Stimulated activated CD8-positive, alpha-beta memory T cell treated with anti-CD3 and anti-CD28 coated beads, Interleukin-12 subunit alpha, Interleukin-12 subunit beta, amount 100 ng/mL, for 24 hours (primary cell): ENCODE data around the gene FBXO48.
A peak's percentile ranks its signal among the peaks of the same experiment; 100 is the strongest.
"Not testable (repeated sequence)": the region's sequence is repeated elsewhere in the genome, so short reads cannot be mapped to it uniquely, and the experiment has no call there.

ENCODE experiments used
- DNase-seq: peaks from one replicate; pipeline ENCODE4 v3.0.0-alpha.2; 2020; ENCODE audit errors: extremely low read depth

FBXO48 gene

GRCh38 chr2:68472796-68473414, 5.8 kb upstream of the FBXO48 start:
- no peak for DNase-seq

GRCh38 chr2:68471385-68471784, 4.3 kb upstream of the FBXO48 start:
- DNase-seq: no peak

GRCh38 chr2:68469935-68470334, 2.8 kb upstream of the FBXO48 start:
- DNase-seq: no peak

- no peak for DNase-seq
Measured at GRCh38 chr2:68468801-68469200, 1.7 kb upstream of the FBXO48 start.

GRCh38 chr2:68466778-68467076, 367 bp downstream of the FBXO48 start:
- DNase-seq: no peak

DNA sequence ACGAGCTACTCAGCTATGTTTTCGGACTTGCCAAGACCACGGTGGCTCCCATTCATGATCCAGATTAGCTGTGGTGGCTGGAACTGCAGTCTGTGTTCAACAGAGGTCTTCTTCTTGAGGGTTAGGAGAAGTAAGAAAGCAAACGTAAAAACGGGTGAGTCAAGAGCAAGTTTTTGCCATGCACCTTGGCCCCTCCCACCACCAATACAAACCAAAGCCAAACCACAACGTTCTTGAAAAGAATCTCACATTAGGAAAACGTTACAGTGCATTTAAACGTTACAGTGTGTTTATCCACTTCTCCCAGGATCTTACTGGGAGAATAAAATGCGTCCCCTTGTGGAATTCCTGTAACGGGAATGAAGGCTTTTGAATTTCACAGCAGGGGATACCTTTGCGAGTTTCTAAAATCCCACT, 725 bp downstream of the FBXO48 start:
- peak; percentile 25 for DNase-seq

DNA sequence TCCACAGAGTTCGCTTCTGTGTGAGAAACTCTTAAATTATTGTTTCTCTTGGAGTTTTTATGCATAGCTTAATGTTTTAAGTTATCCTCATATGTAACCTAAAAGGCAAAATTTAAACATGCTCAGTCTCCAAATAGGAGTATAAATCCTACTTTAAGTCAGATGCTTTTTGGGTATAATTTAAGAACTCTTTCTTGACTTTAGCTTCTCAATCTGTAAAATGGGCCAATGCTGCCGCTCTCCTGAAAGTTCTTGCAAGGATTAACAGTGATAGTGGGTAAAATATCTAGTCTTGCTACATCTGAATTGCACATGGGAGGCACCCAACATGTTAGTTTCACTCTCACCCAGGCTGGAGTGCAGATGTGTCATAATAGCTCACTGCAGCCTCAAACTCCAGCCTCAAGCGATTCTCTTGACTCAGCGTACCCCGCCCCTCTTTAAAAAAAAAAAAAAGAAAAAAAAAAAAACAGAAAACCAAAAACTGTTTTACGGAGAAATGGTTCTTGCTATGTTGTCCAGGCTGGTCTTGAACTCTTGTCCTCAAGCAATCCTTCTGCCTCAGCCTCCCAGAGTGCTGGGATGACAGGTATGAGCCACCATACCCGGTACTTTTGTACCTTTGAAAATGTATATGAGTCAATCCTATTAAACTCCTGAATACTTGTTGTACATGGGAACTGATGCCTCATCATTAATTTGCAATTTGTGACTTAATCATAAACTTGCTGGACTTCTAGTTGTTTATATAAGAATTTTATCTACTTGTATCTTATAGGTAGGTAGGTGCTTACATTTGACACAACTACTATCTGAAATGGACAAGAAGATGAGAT, 1.8 kb downstream of the FBXO48 start:
- no peak for DNase-seq

DNA sequence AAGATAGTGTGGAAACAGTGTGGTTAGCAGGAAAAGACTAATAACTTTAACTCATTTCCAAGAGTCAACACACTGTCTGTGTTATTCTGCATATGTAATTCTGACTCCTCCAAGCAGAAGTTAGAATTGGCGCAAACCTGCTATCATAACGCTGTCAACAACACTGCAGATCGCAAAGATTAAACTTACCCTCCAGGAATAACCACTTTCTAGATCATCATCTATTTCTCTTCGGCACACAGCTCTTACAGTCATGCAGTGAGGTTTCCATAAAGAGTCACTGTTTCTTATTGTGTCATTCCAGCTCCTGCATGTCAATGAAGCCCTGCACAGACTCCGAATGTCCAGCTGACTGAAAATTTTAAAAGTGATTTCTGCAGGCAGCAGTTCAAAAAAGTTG, 2.4 kb downstream of the FBXO48 start:
- DNase-seq: no peak

DNA sequence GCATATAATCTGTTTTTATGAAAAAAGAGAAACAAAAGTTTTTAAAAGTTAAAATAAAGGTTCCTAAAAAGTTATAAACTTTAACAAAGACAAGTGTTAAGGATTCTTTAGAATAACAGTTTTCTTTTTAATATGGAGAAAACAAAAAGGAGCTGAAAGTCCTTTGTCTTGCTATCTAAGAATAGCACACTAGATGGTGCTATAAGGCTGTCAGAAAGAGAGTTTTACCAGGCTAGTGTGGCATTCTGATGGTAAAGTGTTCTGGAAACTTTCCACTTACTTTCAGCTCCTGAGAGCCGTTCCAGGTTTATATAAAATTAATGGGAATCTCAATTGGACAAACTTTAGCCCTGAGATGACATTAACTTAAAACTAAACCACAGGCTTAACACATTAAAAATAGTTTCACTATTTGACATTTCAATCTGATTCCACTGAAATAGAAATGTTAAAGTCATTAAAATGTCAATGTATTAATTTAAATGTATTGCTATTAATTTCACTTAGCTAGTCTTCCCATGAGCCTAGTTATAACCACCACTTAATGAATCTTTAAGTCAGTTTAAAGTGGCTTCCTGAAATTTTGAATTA, 3.7 kb downstream of the FBXO48 start:
- DNase-seq: no peak

GRCh38 chr2:68458981-68459380, 8.1 kb downstream of the FBXO48 start:
- no peak for DNase-seq

GRCh38 chr2:68456198-68456597, 10.9 kb downstream of the FBXO48 start:
- DNase-seq: no peak

- DNase-seq: no peak
Measured at GRCh38 chr2:68454719-68455118, 12.4 kb downstream of the FBXO48 start.

DNA sequence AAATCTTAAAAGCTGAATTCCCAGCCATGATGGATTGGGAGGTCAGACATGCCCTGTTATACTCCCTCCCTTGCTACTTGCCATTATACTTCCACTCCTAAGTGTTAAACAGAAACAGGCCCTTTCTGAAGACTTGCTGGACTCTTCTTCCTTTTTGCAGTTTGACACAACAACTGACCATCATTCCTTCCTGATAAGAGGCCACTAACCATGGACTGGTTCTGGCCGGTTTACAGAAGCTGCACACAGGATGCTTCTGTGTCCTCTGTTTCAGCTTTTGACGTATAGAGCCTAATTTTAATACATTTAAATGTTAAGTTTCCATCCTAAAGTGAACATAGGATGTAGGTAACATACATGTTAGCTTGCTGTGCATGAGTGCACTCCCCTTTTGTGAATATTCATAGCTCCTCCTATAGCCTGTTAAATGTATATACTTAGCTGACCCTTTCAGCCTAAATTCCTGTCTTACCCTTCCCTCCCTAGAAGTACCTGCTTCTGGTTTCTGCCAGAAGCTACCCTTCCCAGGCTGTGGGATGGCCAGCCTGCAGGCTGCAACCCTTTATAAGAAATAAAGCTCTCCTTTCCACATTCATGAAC, 13.2 kb downstream of the FBXO48 start:
- no peak for DNase-seq

DNA sequence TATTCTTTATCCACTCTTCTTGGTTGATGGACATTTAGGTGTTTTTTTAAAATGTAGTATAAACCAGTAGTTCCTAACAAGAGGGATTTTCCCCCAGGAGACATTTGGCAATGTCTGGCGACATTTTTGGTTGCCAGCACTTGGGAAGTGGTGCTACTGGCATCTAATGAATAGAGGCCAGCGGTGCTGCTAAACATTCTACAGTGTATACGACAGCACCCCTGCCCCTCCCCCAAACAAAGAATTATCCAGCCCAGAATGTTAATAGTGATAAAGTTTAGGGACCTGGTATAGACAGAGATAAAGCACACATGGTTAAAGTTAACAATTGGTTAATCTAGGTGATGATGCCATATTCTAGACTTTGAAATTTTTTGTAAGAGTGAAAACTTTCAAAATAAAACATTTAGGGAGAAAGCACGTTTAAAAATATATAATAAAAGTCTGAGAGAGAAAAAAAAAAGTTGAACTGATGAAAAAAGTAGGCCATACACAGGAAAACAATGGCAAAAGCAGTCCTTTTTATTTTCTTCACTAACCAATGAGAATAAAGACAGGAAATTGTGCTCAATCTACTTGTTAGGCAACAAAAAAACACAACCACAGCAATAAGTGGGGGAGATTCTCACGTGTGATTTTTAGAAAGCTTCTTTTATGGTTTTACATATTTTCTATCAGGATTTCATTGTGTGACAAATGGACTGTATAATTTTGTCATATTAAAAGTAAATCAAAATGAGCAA, 14.8 kb downstream of the FBXO48 start:
- no peak for DNase-seq

- no peak for DNase-seq
Measured at GRCh38 chr2:68448671-68449653, 18.1 kb downstream of the FBXO48 start.

DNA sequence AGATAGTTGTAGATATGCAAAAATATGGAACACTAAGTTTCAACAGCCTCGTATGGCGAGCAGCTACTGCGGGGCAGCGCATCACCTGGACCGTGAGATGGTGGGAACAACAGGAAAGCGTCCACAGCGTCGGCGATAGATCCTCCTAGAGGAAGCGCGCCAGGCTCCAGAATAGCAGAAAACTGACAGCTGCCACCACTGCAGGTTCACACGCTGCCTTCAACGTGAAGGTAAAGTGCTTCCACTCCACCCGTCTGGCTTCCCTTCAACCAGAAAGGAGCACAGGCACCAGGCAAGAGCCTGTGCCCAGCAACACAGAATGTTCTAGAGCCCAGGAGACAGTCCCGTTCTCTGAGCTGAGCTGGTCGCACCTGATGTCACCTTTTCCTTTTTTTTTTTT, 20.0 kb downstream of the FBXO48 start:
- DNase-seq: no peak

- not testable (repeated sequence) for DNase-seq
Measured at GRCh38 chr2:68446425-68446824, 20.7 kb downstream of the FBXO48 start.

GRCh38 chr2:68441994-68442322, 25.1 kb downstream of the FBXO48 start:
- DNase-seq: no peak

GRCh38 chr2:68441179-68441993, 25.7 kb downstream of the FBXO48 start:
- DNase-seq: peak; percentile 59
